Common myeloid progenitor, CD34-positive (primary cell): ENCODE results near the gene TM7SF3.

Experiments used
- CTCF ChIA-PET: fragments of 350-600 bp; sonication (Branson Sonifier 250); formaldehyde crosslinking; loops from one replicate; lab custom pipeline; 2021; ENCODE audit warnings: antibody characterized with exemption; lab: Charles Lee
- POLR2A ChIA-PET: fragments of 350-600 bp; sonication (Branson Sonifier 250); formaldehyde crosslinking; loops from one replicate; lab custom pipeline; 2021; ENCODE audit warnings: antibody characterized with exemption; lab: Charles Lee
- DNase-seq, 3 donors: peaks; one replicate each; pipeline versions ENCODE4 v3.0.0 to v3.0.0-alpha.2; 2013
- H3K27ac ChIP-seq, 2 experiments: 1 replicate in 1 of 2; 2 replicates in 1 of 2; pipeline ENCODE4 v1.7.0; 2013; ENCODE audit warnings: inconsistent platforms in 2 of 2, low read length in 2 of 2, mild to moderate bottlenecking in 2 of 2, low read depth in 1 of 2, moderate library complexity in 1 of 2; ENCODE audit not compliant: severe bottlenecking in 2 of 2, insufficient read depth in 1 of 2, poor library complexity in 1 of 2
- H3K27me3 ChIP-seq, 5 experiments: replicated peaks in 2 of 5; 1 replicate in 3 of 5; 2 replicates in 2 of 5; pipeline versions ENCODE4 v1.6.1 to v1.7.0; 2013; ENCODE audit warnings: low read length in 4 of 5, mild to moderate bottlenecking in 2 of 5, moderate library complexity in 2 of 5, inconsistent platforms in 1 of 5; ENCODE audit not compliant: insufficient read depth in 5 of 5, control insufficient read depth in 4 of 5
- H3K36me3 ChIP-seq, 4 experiments: 1 replicate in 2 of 4; 2 replicates in 2 of 4; pipeline versions ENCODE4 v1.6.1 to v1.7.0; 2013; ENCODE audit warnings: low read length in 3 of 4, control low read depth in 1 of 4, mild to moderate bottlenecking in 1 of 4; ENCODE audit not compliant: control insufficient read depth in 4 of 4, insufficient read depth in 4 of 4
- H3K4me1 ChIP-seq, 4 experiments: 1 replicate in 3 of 4; 2 replicates in 1 of 4; pipeline versions ENCODE4 v1.6.1 to v1.7.1; 2013; ENCODE audit warnings: low read length in 3 of 4, mild to moderate bottlenecking in 3 of 4, control low read depth in 1 of 4, inconsistent platforms in 1 of 4, moderate library complexity in 1 of 4; ENCODE audit not compliant: control insufficient read depth in 4 of 4, insufficient read depth in 4 of 4; ENCODE audit errors: control extremely low read depth in 1 of 4
- H3K4me3 ChIP-seq, 7 experiments: 1 replicate in 4 of 7; 2 replicates in 3 of 7; pipeline versions ENCODE4 v1.5.1 to v1.7.0; 2013; ENCODE audit warnings: mild to moderate bottlenecking in 7 of 7, low read length in 6 of 7, moderate library complexity in 6 of 7, inconsistent platforms in 2 of 7, low read depth in 2 of 7, control low read depth in 1 of 7; ENCODE audit not compliant: insufficient read depth in 4 of 7, control insufficient read depth in 1 of 7; ENCODE audit errors: extremely low read depth in 1 of 7
- H3K9me3 ChIP-seq, 5 experiments: 1 replicate in 4 of 5; 2 replicates in 1 of 5; pipeline versions ENCODE4 v1.6.1 to v1.7.1; 2013; ENCODE audit warnings: low read length in 4 of 5, mild to moderate bottlenecking in 2 of 5, inconsistent platforms in 1 of 5, low read depth in 1 of 5, moderate library complexity in 1 of 5; ENCODE audit not compliant: control insufficient read depth in 4 of 5, insufficient read depth in 2 of 5; ENCODE audit errors: control extremely low read depth in 1 of 5
- WGBS: methylation state at CpG from one replicate; pipeline ENCODE4 v1.1.5; 2013; ENCODE audit not compliant: insufficient coverage; 5-methylcytosine and 5-hydroxymethylcytosine counted together

Gene TM7SF3

GRCh38 chr12:26997003-26997402, 17.2 kb downstream of the TM7SF3 start:
- CTCF ChIA-PET = interaction anchor here (0.9 to 2.6 kb wide), 11 partner anchors 12 to 45 kb away, joined by 3 to 17 read pairs (median 4); partner anchors contain the start of gene TM7SF3
- POLR2A ChIA-PET = interaction anchor here (0.8 kb wide), 1 partner anchor 8 kb away, joined by 3 read pairs; no protein-coding TSS in a partner anchor
- H3K27ac ChIP-seq = peak overlapping the region; percentile 25 to 70
- no peaks in the 10 kb centered on the region for H3K27me3 ChIP-seq
- peak overlapping the region in 2 of 7 experiments; percentile 16 to 40 for H3K4me3 ChIP-seq
- H3K4me1 ChIP-seq = peaks cover 20 to 56% (median 36%) of the 10 kb centered on the region in 4 experiments
- H3K9me3 ChIP-seq = no peaks in the 10 kb centered on the region
- H3K36me3 ChIP-seq = peaks cover 5 to 66% (median 37%) of the 10 kb centered on the region in 4 experiments
- WGBS = 0% methylated on average over 1 of the region's 2 CpGs
- peak; percentile 51 to 86 (median 78) for DNase-seq

DNA sequence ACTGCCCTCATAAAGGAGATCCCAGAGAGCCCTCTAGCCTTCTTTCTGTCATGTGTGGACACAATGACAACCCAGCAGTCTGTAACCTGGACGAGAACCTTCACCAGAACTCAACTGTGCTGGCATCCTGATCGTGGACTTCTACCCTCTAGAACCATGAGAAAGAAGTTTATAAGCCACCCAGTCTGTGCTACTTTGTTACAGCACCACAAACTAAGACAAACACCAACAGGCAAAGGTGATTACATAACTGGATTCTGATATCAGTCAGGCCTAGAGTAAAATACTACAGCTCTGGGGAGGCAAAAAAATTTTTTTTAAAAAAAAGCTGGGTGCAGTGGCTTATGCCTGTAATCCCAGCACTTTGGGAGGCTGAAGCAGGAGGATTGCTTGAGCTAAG, 18.5 kb downstream of the TM7SF3 start:
- H3K27me3 ChIP-seq = no peaks in the 10 kb centered on the region
- peak overlapping the region in 1 of 2 experiments; percentile 70 for H3K27ac ChIP-seq
- DNase-seq = no peak
- H3K9me3 ChIP-seq = no peaks in the 10 kb centered on the region
- 90% methylated on average over 2 of the region's 2 CpGs for WGBS
- H3K36me3 ChIP-seq = peaks cover 9 to 74% (median 43%) of the 10 kb centered on the region in 4 experiments
- ChIA-PET CTCF (interaction anchor here (0.6 to 2.6 kb wide), 7 partner anchors 9 to 711 kb away, joined by 3 to 17 read pairs (median 6); partner anchors contain the start of gene TM7SF3), POLR2A (no interaction called here)
- no peak overlapping the region for H3K4me3 ChIP-seq
- H3K4me1 ChIP-seq = peaks cover 11 to 43% (median 23%) of the 10 kb centered on the region in 4 experiments

GRCh38 chr12:26994109-26994508, 20.1 kb downstream of the TM7SF3 start:
- H3K4me3 ChIP-seq = no peak overlapping the region
- no peak for DNase-seq
- CTCF ChIA-PET = interaction anchor here (1.2 kb wide), 2 partner anchors 22 to 75 kb away, joined by 3 read pairs; no protein-coding TSS in a partner anchor
- no peak overlapping the region for H3K27ac ChIP-seq
- H3K4me1 ChIP-seq = peaks cover 6 to 30% (median 18%) of the 10 kb centered on the region in 4 experiments
- no CpG with 5 or more reads among the region's 1 CpG for WGBS
- H3K36me3 ChIP-seq = peaks cover 9 to 80% (median 51%) of the 10 kb centered on the region in 4 experiments
- H3K27me3 ChIP-seq = no peaks in the 10 kb centered on the region
- no peaks in the 10 kb centered on the region for H3K9me3 ChIP-seq
- POLR2A ChIA-PET = no interaction called here

DNA sequence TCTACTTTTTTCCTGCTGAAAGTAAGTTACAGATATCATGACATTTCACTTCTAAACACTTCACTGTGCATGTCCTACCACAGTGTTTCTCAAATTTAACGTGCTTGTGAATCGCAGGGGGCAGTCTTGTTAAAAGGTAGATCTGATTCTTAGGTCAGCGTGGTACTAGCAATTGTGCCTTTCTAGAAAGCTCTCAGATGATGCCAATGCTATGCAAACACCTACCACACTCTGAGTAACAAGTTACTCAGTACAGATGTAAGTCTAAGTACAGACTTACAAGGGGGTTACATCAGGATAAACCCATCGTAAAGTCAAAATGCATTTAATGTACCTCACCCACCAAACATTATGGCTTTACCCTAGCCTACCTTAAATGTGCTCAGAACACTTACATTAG, 22.4 kb downstream of the TM7SF3 start:
- Histone ChIP-seq H3K4me1 (peaks cover 4 to 11% (median 7%) of the 10 kb centered on the region in 4 experiments), H3K4me3 (no peak overlapping the region), H3K36me3 (peaks cover 9 to 82% (median 49%) of the 10 kb centered on the region in 4 experiments), H3K27me3 (no peaks in the 10 kb centered on the region), H3K9me3 (no peaks in the 10 kb centered on the region), H3K27ac (no peak overlapping the region)
- DNase-seq = no peak
- no CpG with 5 or more reads among the region's 4 CpGs for WGBS
- CTCF ChIA-PET = interaction anchor here (0.7 to 2.2 kb wide), 5 partner anchors 9 to 35 kb away, joined by 4 to 6 read pairs (median 5); no protein-coding TSS in a partner anchor
- POLR2A ChIA-PET = no interaction called here

DNA sequence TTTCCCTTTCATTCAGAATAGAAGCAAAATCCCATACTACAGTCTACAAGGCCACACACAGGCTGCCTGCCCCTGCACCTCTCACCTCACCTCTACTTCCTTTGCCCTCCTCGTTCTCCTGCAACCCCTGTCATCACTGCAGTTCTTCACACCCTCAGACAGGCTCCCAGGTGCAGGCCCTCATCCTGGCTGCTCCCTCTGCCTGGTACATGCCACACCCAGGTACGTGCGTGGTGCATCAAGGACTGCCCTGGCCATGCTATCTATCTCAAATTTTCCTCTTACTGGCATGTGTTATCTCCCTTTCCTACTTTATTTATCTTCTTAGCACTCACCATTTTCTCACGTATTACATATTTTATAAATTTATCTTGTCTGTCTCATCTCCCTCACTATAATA, 24.3 kb downstream of the TM7SF3 start:
- H3K4me3 ChIP-seq = no peak overlapping the region
- H3K36me3 ChIP-seq = peaks cover 6 to 78% (median 51%) of the 10 kb centered on the region in 4 experiments
- no peaks in the 10 kb centered on the region for H3K27me3 ChIP-seq
- WGBS = 70% methylated on average over 3 of the region's 4 CpGs
- DNase-seq = no peak
- no peak overlapping the region for H3K27ac ChIP-seq
- peaks cover 0 to 6% (median 5%) of the 10 kb centered on the region in 4 experiments for H3K4me1 ChIP-seq
- ChIA-PET CTCF (interaction anchor here (1.0 to 1.5 kb wide), 6 partner anchors 9 to 25 kb away, joined by 3 to 6 read pairs (median 4); partner anchors contain the start of gene TM7SF3), POLR2A (no interaction called here)
- H3K9me3 ChIP-seq = no peaks in the 10 kb centered on the region

DNA sequence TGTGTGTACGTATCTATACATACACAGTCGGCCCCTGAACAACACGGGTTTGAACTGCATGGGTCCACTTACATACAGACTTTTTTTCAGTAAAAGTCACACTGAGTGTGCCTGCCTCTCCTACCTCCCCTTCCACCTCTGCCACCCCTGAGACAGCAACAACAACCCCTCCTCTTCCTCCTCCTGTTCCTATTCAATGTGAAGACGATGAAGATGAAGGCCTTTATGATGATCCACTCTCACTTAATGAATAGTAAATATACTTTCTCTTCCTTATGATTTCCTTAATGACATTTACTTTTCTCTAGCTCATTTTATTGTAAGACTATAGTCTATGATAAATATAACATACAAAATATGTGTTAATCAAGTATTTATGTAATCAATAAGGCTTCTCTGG, 25.5 kb downstream of the TM7SF3 start:
- H3K27ac ChIP-seq = no peak overlapping the region
- ChIA-PET POLR2A (interaction anchor here (0.7 to 0.8 kb wide), 2 partner anchors 8 to 35 kb away, joined by 3 read pairs; no protein-coding TSS in a partner anchor), CTCF (interaction anchor here (1.0 to 1.1 kb wide), 3 partner anchors 11 to 22 kb away, joined by 3 read pairs; no protein-coding TSS in a partner anchor)

More for the DNA sequence above, 25.5 kb downstream of the TM7SF3 start:
- Histone ChIP-seq H3K36me3 (peaks cover 4 to 74% (median 48%) of the 10 kb centered on the region in 4 experiments), H3K27me3 (no peaks in the 10 kb centered on the region), H3K4me1 (peaks cover 0 to 6% (median 5%) of the 10 kb centered on the region in 4 experiments), H3K9me3 (no peaks in the 10 kb centered on the region), H3K4me3 (no peak overlapping the region)
- DNase-seq = no peak
- 100% methylated on average over 1 of the region's 4 CpGs for WGBS
